ENCODE results near the gene PARD6G. TPM values are rescaled to one million over a fixed set of nuclear protein-coding genes. Genes with fewer than 3 reads are reported as not detected.
"Not testable (repeated sequence)": the region's sequence is repeated elsewhere in the genome, so short reads cannot be mapped to it uniquely, and the experiment has no call there.

The PARD6G gene
- total RNA-seq, 2 donors from 2014 or later = 1.9 to 2.8 TPM

GRCh38 chr18:80167931-80168330, 79.4 kb downstream of the PARD6G start:
- H3K27ac ChIP-seq = no peak overlapping the region
- TF ChIP-seq CTCF (IDR thresholded peaks at IDR 0.05) = no peak
- peaks cover 0 to 9% of the 10 kb centered on the region in 2 donors for H3K9me3 ChIP-seq
- H3K27me3 ChIP-seq = no peaks in the 10 kb centered on the region
- no peak for DNase-seq (ENCODE audit: low spot score)
- H3K36me3 ChIP-seq = no peaks in the 10 kb centered on the region
- no peak overlapping the region for H3K4me3 ChIP-seq
- H3K4me1 ChIP-seq = no peaks in the 10 kb centered on the region

GRCh38 chr18:80167331-80167730, 80.0 kb downstream of the PARD6G start:
- Histone ChIP-seq H3K27ac (no peak overlapping the region), H3K27me3 (no peaks in the 10 kb centered on the region), H3K4me1 (no peaks in the 10 kb centered on the region), H3K9me3 (peaks cover 0 to 9% of the 10 kb centered on the region in 2 donors), H3K36me3 (no peaks in the 10 kb centered on the region), H3K4me3 (no peak overlapping the region)
- TF ChIP-seq CTCF (IDR thresholded peaks at IDR 0.05) = no peak
- no peak for DNase-seq (ENCODE audit: low spot score)

GRCh38 chr18:80166725-80167124, 80.6 kb downstream of the PARD6G start:
- Histone ChIP-seq H3K27me3 (no peaks in the 10 kb centered on the region), H3K9me3 (peaks cover 0 to 9% of the 10 kb centered on the region in 2 donors), H3K27ac (no peak overlapping the region), H3K36me3 (no peaks in the 10 kb centered on the region), H3K4me1 (no peaks in the 10 kb centered on the region), H3K4me3 (no peak overlapping the region)
- no peak for TF ChIP-seq CTCF (IDR thresholded peaks at IDR 0.05)
- DNase-seq (ENCODE audit: low spot score) = no peak

- no peaks in the 10 kb centered on the region for H3K4me1 ChIP-seq
- H3K9me3 ChIP-seq = peaks cover 0 to 9% of the 10 kb centered on the region in 2 donors
These were observed 81.1 kb downstream of the PARD6G start for GRCh38 chr18:80166240-80166639.

GRCh38 chr18:80164727-80165355, 82.5 kb downstream of the PARD6G start:
- not testable (repeated sequence) for H3K36me3 ChIP-seq; H3K27me3 ChIP-seq; H3K4me3 ChIP-seq; H3K9me3 ChIP-seq; DNase-seq (ENCODE audit: low spot score); H3K4me1 ChIP-seq; H3K27ac ChIP-seq

More at GRCh38 chr18:80166240-80166639, 81.1 kb downstream of the PARD6G start:
- Histone ChIP-seq H3K27me3 (no peaks in the 10 kb centered on the region), H3K4me3 (no peak overlapping the region), H3K27ac (no peak overlapping the region), H3K36me3 (no peaks in the 10 kb centered on the region)
- DNase-seq (ENCODE audit: low spot score) = no peak
- TF ChIP-seq CTCF (IDR thresholded peaks at IDR 0.05) = no peak

GRCh38 chr18:80163183-80163582, 84.1 kb downstream of the PARD6G start:
- H3K36me3 ChIP-seq = no peaks in the 10 kb centered on the region
- H3K4me1 ChIP-seq = peaks cover 0 to 3% of the 10 kb centered on the region in 2 donors
- no peak overlapping the region for H3K27ac ChIP-seq
- no peaks in the 10 kb centered on the region for H3K27me3 ChIP-seq
- H3K9me3 ChIP-seq = peaks cover 0 to 9% of the 10 kb centered on the region in 2 donors
- no peak for DNase-seq (ENCODE audit: low spot score)
- no peak overlapping the region for H3K4me3 ChIP-seq
- no peak for TF ChIP-seq CTCF (IDR thresholded peaks at IDR 0.05)

Measured in right atrium auricular region (tissue), 2 donors.